GM12891 (cell line): ENCODE results near the gene ZFAND3.

Experiments
- POLR2AphosphoS5 ChIP-seq: IDR thresholded peaks from 2 replicates; pipeline ENCODE4 v1.6.1; 2011; ENCODE audit warnings: low read depth, low read length, control low read depth
- TAF1 ChIP-seq: IDR thresholded peaks from 2 replicates; pipeline ENCODE4 v1.6.1; 2011; ENCODE audit warnings: low read depth, low read length, control low read depth

GRCh38 chr6:37822851-37823682 is 3.5 kb downstream of the ZFAND3 start:
- TF ChIP-seq TAF1 (no peak), POLR2AphosphoS5 (no peak)
